Ovary (tissue), 9 donors: ENCODE results near the gene VWCE. TPM values are rescaled to one million over a fixed set of nuclear protein-coding genes. Genes with fewer than 3 reads are reported as not detected.

Experiments
- DNase-seq, 5 donors: peaks; one replicate each; pipeline ENCODE4 v3.0.0-alpha.2; 2019 to 2020
- H3K27ac ChIP-seq, 2 donors: fragments of 200-600 bp; one replicate each; pipeline versions ENCODE4 v1.5.1 to v1.8.0; 2019 to 2022
- H3K27me3 ChIP-seq: fragments of 200-600 bp; one replicate; pipeline ENCODE4 v1.8.0; 2022
- H3K36me3 ChIP-seq: fragments of 200-600 bp; sonication (generic); one replicate; pipeline ENCODE4 v1.5.1; 2019
- H3K4me1 ChIP-seq: one replicate; pipeline ENCODE4 v1.8.1; 2013; ENCODE audit warnings: mild to moderate bottlenecking, moderate library complexity; ENCODE audit not compliant: insufficient read depth
- H3K4me3 ChIP-seq: fragments of 200-600 bp; sonication (generic); one replicate; pipeline ENCODE4 v1.5.1; 2017
- H3K9me3 ChIP-seq, 2 donors: fragments of 200-600 bp in 1 of 2; sonication (generic) in 1 of 2; one replicate each; pipeline versions ENCODE4 v1.5.1 to v1.8.1; 2013 to 2019; ENCODE audit warnings: mild to moderate bottlenecking in 1 of 2, moderate library complexity in 1 of 2
- EP300 ChIP-seq: sonication (generic); formaldehyde crosslinking; IDR thresholded peaks from one replicate; pipeline ENCODE4 v1.6.1; 2017; ENCODE audit warnings: antibody characterized with exemption
- POLR2A ChIP-seq: fragments of 450-650 bp; IDR thresholded peaks from one replicate; pipeline ENCODE4 v1.6.1; 2017; ENCODE audit warnings: antibody characterized with exemption, mild to moderate bottlenecking, moderate library complexity
- WGBS, 3 donors: extraction: QIAGEN DNeasy Blood & Tissue Kit in 1 of 3; methylation state at CpG; one replicate each; pipeline versions ENCODE4 v1.1.5 to v1.1.7; 2013 to 2017; 5-methylcytosine and 5-hydroxymethylcytosine counted together
- intact Hi-C, 4 donors: fragments of 100-400 bp; cut with DNase I; formaldehyde crosslinking; loops; one replicate each; pipeline versions ENCODE4 v1.11.0 to v1.15.1; 2022 to 2023
- polyA plus RNA-seq, 2 donors: library from polyadenylated mRNA; stranded (reverse); fragments of 200-250 nt in 1 of 2; fragments of 350-450 nt in 1 of 2; fragmentation: Illumina TruSeq in 1 of 2; extraction: RNeasy Lipid Tissue Mini Kit (QIAGEN cat#74804) in 1 of 2; gene quantifications; one replicate each; pipeline ENCODE4 v1.2.3, GENCODE V29; 2013 to 2014
- total RNA-seq, 7 donors: library from RNA; depleted of rRNA in 2 of 7; stranded (reverse); fragments of >200 nt in 2 of 7; fragmentation: NEBNext Ultra II Directional in 3 of 7; extraction: Animal tissue kit (Norgen Biotek cat#: 25700) in 3 of 7; gene quantifications; one replicate each; pipeline versions ENCODE4 v1.1.0 to v1.2.4, GENCODE V29; 2016 to 2023
- TF ChIP-seq, protein P1 (sequence below), 3 donors: fragments of 450-650 bp in 2 of 3; fragments of 200-600 bp in 1 of 3; IDR thresholded peaks; one replicate each; pipeline versions ENCODE4 v1.5.1 to v1.8.0; 2016 to 2022; ENCODE audit warnings: antibody characterized with exemption in 3 of 3, mild to moderate bottlenecking in 1 of 3
- donor health status: DM: no; HTN: no; CAD: no; lungs with moderate emphysema.
- donor health status: DM: no; HTN: no; CAD: no.
- donor health status: Bipolar disorder and iron deficiency.
- donor health status: DM: yes; HTN: yes; CAD: no.
- donor health status: DM: no; HTN: no; CAD: no.
- donor health status: DM: yes; HTN: yes; CAD: no.

VWCE gene
- total and polyA plus RNA-seq, 9 donors = 1.9 to 39.9 (median 11.9) TPM

DNA sequence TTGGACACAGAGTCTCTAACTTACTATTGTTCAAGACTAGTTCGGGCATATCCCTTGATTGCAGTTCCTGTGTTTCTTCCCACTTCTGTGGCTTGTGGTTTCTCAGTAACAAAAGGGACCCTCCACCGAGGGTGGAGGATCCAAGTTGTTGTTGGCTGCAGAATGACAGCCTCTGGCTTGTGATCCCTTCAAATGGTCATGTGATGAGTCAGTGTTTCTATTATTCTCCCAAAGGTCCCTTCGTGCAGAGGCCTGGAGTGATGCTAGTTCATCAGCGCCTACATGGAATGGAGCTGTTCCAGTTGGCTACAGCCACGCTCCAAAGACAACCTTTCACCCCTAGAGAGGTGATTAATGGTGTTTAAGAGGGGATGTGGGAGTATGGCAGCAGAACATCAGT, 2.6 kb upstream of the VWCE start:
- no peaks in the 10 kb centered on the region for H3K9me3 ChIP-seq
- 2 to 8% (median 5%) methylated on average over 5 of the region's 5 CpGs for WGBS, 3 donors
- H3K36me3 ChIP-seq = no peaks in the 10 kb centered on the region
- intact Hi-C loops = no loop called here
- TF ChIP-seq, protein P1, sequence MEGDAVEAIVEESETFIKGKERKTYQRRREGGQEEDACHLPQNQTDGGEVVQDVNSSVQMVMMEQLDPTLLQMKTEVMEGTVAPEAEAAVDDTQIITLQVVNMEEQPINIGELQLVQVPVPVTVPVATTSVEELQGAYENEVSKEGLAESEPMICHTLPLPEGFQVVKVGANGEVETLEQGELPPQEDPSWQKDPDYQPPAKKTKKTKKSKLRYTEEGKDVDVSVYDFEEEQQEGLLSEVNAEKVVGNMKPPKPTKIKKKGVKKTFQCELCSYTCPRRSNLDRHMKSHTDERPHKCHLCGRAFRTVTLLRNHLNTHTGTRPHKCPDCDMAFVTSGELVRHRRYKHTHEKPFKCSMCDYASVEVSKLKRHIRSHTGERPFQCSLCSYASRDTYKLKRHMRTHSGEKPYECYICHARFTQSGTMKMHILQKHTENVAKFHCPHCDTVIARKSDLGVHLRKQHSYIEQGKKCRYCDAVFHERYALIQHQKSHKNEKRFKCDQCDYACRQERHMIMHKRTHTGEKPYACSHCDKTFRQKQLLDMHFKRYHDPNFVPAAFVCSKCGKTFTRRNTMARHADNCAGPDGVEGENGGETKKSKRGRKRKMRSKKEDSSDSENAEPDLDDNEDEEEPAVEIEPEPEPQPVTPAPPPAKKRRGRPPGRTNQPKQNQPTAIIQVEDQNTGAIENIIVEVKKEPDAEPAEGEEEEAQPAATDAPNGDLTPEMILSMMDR (IDR thresholded peaks at IDR 0.05) = no peak
- TF ChIP-seq POLR2A = no peak
- TF ChIP-seq EP300 = no peak
- H3K4me1 ChIP-seq = peaks cover 20% of the 10 kb centered on the region
- H3K27me3 ChIP-seq = no peaks in the 10 kb centered on the region
- peak overlapping the region in 1 of 2 donors; percentile 69 for H3K27ac ChIP-seq
- peak; percentile 54 to 66 (median 61) for DNase-seq
- H3K4me3 ChIP-seq = no peak overlapping the region

DNA sequence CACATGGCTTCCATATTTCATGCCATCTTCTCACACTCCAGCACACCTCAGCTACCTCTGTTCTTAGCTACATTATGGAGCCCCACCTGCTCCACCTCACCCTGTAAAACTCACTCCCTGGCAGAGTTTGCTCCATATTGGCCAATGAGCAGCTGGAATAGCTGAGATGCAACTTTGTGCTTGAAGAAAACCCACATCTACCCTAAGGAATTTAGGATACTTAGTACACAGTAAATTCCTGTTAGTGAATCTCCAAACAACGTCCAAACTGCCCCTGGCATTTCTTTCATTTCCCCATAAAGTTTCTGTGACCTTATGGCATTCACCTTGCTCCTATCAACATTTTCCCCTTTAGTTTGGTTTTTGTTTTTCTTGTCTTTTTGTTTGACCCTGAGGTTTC, 2.2 kb upstream of the VWCE start:
- Histone ChIP-seq H3K27me3 (no peaks in the 10 kb centered on the region), H3K9me3 (no peaks in the 10 kb centered on the region), H3K4me1 (peaks cover 20% of the 10 kb centered on the region), H3K36me3 (no peaks in the 10 kb centered on the region), H3K4me3 (no peak overlapping the region), H3K27ac (peak overlapping the region in 1 of 2 donors; percentile 69)
- intact Hi-C loops = no loop called here
- TF ChIP-seq, protein P1 (IDR thresholded peaks at IDR 0.05) = no peak
- TF ChIP-seq POLR2A (no peak), EP300 (no peak)
- 0 to 7% (median 5%) methylated on average over 1 of the region's 1 CpG for WGBS, 3 donors
- peak in 1 of 5 donors; percentile 11 for DNase-seq

DNA sequence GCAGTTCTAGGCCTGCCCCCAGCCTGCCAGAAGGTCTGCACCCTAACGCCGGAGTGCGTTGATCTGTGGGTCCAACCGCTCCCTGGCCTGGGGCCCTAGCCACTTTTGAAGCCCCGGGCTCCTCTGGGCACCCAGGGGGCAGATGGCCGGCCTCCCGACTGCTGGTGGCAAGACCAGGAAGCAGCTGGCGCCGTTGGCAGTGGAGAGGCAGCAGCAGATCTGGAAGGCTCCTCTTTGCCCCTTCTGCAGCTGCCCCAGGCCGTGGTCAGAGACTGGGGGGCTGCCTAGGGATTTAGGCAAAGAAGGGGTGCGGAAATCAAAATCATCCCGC, 445 bp upstream of the VWCE start:
- no peak for TF ChIP-seq POLR2A
- TF ChIP-seq, protein P1 (IDR thresholded peaks at IDR 0.05) = no peak
- no peak for TF ChIP-seq EP300
- WGBS, 3 donors = 65 to 76% (median 67%) methylated on average over 9 to 12 of the region's 12 CpGs
- DNase-seq = peak in 1 of 5 donors; percentile 52
- H3K9me3 ChIP-seq = no peaks in the 10 kb centered on the region
- no peaks in the 10 kb centered on the region for H3K36me3 ChIP-seq
- intact Hi-C loops = no loop called here
- H3K27me3 ChIP-seq = no peaks in the 10 kb centered on the region
- peak overlapping the region; percentile 59 for H3K4me3 ChIP-seq
- H3K27ac ChIP-seq = peak overlapping the region; percentile 82 to 95
- peaks cover 20% of the 10 kb centered on the region for H3K4me1 ChIP-seq

DNA sequence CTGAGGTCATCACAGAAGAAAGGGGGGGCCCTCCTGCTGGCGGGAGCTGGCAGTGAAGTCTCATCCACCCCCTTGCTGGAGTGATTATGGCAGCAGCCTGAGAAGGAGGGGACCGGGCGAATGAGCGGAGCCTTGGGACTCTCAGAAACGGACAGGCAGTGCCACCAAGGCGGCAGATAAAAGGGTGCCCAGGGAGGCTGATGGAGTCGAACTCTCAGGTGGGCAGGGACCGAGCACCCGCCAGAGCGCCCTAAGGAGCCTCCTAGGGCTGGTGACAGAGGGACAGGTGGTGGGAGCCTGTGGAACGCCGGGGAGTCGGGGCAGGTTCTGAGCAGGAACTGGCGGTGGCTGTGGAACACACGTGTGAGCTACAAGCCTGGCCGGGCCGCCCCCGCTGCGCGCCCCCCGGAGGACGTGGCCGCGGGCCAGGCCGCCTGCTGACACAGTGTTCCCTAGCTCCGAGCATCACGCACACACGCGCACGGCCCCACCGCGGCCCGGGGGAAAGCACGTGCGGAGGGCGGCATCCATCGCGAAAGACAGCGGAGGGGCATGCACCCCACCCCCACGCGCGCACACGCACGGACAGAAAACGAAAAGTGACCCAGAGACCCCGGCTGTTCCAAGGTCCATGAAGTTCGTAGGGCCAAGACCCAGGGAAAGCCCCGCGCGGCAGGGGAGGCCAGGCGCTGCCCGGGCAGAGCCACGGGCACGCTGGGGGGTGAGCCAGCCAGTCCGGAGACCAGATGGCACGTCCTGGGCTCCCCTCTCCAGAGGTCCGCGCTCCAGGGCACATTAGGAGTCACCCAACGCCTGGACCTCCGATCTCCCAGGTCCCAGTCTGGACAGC, 1.0 kb downstream of the VWCE start:
- no peaks in the 10 kb centered on the region for H3K36me3 ChIP-seq
- no peaks in the 10 kb centered on the region for H3K27me3 ChIP-seq
- WGBS, 3 donors = 2% methylated on average over 42 to 60 of the region's 60 CpGs
- peak; percentile 84 to 94 (median 88) for DNase-seq
- peak overlapping the region; percentile 82 to 95 for H3K27ac ChIP-seq
- TF ChIP-seq POLR2A = peak; percentile 40
- TF ChIP-seq, protein P1 (IDR thresholded peaks at IDR 0.05) = no peak
- H3K4me3 ChIP-seq = peak overlapping the region; percentile 59
- no peaks in the 10 kb centered on the region for H3K9me3 ChIP-seq
- intact Hi-C loops = no loop called here
- H3K4me1 ChIP-seq = peaks cover 19% of the 10 kb centered on the region
